NCI-H2196 treated with DMSO at 0.1 percent for 48 hours (cell line): ENCODE measurements around the gene AXIN1.
"Not testable (repeated sequence)": the region's sequence is repeated elsewhere in the genome, so short reads cannot be mapped to it uniquely, and the experiment has no call there.

Source experiments
- DNase-seq: peaks from one replicate; lab custom pipeline; 2025; ENCODE audit not compliant: unreplicated experiment; lab: John Stamatoyannopoulos, UW

The AXIN1 gene

DNA sequence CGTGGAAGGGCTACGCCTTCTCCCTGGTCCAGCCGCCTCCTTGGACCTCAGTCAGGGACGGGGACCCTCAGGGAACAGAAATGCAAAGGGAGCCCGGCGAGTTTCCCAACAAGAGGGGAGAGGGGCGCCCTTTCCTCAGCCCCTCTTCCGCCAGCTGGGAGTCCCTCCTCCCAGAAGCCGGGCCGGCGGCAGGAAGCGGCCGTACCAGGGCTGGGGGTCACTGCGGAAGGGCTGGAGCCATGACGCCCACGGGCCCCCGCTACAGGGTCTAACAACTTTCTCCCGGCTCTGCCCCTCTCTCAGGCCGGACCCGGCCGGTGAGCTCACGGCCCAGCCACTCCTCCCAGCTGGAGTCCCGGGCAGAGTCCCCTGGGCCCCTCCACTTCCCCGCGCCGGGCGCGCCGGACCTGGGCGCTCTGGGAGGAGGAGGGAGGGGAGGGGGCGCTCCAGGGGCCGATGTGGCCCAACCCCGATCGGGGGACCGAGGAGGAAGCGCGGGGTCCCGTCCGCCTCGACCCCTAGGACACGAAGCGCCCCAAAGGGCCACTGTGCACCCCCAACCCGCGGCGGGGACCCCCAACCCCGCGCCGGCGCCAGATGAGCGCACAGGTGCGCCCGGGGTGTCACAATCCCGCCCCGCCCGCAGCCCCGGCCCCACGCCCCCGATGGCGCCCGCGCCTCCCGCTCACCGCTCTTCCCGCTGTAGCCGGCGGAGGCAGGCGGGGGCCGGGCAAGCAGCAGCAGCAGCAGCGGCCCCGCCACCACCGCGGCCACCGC is 28.7 kb upstream of the AXIN1 start:
- DNase-seq = no peak

DNA sequence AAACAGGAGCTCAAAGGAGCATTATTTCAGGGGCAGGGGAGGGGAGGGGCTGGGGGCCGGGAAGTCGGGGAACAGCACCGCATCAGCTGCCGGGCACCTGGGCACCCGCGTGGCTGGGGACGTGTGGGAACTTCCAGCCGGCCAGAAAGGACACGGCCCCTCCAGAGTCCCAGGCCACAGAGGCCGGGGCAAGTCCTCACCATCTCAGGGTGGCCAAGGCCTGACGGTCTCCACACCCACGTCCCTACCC is 28.2 kb upstream of the AXIN1 start:
- no peak for DNase-seq

DNA sequence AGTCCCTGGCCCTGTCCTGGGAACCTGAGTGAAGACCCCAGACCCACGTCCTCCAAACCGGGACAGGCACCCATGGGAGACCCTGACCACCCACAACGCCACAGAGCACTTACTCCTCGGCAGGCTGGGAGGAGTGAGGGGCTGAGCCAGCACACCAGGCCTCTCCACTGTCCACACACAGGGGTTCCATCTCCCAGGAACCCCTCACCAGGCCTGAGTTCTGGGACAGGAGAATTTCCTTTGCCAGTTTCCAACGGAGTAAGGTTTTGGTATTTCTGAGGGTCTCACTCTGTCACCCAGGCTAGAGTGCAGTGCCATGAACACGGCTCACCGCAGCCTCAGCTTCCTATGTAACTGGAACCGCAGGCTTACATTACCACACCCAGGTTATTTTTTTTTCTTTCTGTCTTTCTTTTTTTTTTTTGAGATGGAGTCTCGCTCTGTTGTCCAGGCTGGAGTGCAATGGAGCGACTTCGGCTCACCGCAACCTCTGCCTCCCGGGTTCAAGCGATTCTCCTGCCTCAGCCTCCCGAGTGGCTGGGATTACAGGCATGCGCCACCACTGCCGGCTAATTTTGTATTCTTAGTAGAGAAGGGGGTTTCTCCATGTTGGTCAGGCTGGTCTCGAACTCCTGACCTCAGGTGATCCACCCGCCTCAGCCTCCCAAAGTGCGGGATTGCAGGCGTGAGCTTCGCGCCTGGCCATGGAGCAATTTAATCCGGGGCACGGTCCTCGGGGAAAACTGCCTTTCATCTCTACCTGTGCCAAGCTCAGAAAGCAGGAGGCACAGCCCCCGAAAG is 27.6 kb upstream of the AXIN1 start:
- DNase-seq = no peak

DNA sequence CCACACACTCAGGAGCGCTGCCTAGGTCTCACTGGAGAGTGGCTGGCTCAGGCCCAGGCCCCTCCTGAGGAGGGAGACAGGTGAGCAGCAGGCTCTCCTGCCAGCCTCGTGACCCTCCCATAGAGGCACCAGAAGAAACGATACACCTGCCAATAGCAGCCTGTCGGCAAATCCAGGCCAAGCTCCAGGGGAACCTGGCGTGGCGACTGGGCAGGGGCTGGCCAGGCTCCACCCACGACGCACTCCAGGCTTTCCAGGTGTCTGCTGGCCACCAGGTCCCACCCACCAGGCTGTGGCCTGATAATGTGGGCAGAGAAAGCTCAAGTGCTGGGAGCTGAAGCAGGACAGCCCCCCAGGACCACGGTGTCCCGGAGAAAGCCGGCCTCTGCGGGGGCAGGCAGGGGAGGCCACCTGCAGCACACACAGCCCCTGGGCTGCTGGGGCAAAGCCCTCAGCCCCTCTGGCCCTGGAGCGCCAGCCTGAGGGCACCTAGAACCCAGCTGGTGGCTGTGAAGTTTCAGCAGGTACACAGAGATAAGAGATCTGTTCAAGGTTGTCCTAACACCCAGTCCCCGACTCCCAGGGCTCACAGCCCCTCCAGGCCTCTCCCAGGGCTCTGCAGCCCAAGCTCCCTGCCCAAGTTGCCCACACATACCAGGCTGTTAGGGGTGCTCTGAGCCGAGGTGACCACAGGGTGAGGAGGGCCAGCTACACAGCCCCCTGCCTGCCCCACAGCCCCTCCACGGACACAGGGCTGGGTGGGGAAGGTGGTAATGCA is 26.8 kb upstream of the AXIN1 start:
- DNase-seq = peak; percentile 93

DNA sequence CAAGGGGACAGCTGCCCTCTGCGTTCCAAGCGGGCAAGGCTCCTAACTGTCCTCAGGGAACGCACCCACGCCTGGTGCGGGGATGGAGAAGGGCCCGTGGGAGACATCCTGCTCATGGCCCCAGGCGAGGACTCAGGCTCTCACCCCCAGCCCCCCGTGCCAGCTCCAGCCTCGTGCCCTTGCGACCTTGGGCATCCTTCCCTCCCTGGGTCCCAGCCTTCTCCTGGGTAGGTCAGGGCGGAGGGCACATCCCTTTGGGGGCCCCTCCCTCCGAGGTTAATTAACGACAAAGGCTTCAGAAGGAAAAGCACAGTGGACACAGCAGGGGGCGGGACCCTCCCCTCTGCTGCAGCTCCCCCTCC is 26.3 kb upstream of the AXIN1 start:
- DNase-seq = no peak

DNA sequence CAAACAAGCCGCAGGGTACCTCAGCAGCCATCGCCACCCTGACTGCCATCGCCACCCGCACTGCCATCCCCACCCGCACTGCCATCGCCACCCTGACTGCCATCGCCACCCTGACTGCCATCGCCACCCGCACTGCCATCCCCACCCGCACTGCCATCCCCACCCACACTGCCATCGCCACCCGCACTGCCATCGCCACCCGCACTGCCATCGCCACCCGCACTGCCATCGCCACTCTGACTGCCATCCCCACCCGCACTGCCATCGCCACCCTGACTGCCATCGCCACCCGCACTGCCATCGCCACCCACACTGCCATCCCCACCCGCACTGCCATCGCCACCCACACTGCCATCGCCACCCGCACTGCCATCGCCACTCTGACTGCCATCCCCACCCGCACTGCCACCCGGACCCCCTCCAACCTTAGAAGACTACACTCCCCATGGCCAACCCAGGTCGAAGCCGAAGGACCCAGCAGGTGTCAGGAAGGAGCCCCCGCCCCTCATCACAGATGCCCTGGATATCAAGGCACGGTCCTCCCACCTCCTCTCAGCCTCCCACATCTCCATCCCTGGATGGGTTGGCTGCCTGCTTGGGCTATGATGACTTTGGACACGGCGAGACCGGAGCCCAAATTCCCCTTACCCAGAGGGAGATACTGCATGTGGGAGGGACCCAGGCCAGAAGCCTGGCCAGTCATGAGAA is 25.7 kb upstream of the AXIN1 start:
- DNase-seq = not testable (repeated sequence)

DNA sequence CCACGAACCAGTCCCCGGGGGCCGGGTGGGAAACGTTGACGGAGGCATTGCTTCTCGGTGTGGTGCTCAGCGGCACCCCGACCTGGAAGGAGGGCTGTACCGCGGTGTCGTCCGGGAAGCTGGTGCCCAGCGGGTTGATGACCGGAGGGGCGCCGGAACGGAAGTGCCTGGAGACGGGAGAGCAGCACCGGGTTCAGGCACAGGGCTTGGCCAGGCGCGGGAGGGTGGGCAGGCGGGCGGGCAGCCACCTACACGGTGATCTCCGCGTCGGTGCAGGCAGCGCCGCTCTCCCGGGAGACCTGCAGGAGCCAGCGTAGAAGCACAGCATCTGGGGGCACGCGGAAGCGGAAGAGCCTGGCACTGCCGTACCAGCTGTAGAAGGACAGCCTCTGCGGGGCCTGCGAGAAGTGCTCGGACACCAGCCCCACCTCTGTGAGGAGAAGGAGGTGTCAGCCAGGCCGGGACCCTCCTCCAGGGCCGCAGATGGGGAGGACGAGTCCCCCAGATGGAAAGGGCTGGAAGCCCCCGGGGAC is 25.0 kb upstream of the AXIN1 start:
- no peak for DNase-seq

DNA sequence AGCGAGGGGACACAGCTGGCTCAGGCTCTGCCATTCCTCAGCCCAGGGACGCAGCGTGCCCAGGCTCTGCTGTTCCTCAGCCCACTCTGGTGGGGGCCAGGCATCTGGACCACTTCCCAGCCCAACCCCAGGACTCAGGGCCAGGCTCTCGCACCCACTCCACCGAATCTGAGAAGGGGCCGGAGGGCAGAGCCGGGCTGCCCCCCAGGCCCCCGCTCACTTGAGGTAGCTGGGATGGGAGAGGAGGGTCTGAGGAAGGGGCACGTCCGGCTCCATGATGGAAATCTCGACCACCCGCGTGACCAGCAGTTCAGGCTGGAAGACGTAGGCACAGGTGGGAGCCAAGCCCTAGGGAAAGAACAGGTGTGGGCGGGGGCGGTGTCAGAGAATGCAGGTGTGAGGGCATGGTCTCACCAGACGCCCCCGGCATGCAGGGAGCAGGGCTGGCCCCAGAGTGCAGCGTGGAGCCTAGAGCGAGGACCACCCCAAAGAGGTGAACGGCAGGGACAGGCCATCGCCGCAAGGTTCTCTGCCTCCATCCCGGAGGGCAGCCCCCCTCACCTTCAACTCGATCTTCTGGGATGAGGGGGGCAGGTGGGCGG is 24.4 kb upstream of the AXIN1 start:
- DNase-seq = no peak

DNA sequence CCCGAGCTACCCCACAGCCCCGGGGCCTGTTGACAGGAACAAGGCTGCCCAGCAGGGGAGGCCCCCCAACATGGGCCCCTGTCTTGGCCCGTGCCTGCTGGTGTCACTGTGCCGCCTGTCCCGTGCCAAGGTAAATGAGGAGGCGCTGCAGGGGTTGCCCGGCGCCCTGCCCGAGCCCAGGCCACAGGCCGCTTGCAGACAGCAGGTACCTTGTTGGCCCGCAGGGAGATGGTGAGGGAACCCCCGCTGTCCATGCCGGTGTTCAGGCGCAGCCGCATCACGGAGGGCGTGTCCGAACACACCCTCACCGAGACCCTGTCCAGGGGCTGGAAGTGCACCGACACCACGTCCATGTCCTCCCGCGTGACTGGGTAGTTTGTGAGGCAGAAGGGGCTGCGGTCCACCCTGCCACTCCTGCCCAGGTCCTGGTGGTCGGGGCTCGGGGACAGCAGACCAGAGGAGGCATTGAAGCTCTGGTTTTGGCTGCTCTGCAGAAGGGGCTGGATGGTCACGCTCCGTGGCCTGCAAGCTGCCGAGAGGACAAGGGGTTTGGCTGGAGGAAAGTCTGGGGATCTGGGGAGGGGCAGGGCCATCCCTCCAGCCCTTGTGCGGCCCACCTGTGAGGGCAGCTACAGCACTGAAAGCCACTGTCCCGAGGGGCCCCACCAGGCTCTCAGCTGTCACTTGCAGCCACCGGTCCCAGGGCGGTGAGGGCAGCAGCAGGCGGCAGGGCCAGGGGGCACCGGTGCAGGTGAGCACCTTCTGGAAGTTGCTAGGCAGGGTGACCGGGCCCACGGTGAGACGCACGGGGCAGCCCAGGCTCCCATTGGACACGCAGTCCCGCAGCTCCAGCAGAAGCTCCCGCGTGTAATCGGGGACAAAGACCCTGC is 23.6 kb upstream of the AXIN1 start:
- DNase-seq = no peak

DNA sequence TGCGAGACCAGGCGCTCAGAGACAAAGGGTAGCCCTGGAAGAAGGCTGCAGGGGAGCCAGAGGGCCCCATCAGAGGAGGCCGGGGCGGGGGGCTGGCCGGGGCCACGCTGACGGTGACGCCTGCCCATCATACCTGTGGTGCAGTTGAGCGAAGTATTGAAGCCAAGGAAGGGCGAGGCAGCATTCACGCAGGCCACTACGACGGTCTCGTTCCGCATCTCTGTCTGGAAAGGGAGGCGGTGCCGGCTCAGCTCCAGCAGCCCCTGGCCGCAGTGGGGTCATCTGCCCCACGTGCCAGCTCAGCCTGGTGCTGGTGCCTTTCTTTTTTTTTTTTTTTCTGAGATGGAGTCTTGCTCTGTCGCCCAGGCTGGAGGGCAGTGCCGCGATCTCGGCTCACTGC is 22.7 kb upstream of the AXIN1 start:
- DNase-seq = no peak

DNA sequence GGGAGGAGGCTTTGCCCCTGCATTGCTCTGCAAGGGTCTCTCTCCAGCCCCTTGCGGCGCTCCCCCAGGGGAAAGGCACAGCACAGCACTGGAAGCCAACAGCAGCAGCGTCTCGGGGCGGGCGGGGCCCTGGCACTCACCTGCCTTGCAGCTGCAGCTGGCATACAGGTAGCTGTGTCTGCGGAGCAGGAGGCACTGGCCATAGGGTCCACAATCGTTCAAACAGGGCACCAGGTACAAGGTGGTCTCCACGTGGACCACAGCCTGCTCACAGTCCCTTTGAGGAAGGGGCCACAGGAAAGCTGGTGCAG is 22.0 kb upstream of the AXIN1 start:
- no peak for DNase-seq

DNA sequence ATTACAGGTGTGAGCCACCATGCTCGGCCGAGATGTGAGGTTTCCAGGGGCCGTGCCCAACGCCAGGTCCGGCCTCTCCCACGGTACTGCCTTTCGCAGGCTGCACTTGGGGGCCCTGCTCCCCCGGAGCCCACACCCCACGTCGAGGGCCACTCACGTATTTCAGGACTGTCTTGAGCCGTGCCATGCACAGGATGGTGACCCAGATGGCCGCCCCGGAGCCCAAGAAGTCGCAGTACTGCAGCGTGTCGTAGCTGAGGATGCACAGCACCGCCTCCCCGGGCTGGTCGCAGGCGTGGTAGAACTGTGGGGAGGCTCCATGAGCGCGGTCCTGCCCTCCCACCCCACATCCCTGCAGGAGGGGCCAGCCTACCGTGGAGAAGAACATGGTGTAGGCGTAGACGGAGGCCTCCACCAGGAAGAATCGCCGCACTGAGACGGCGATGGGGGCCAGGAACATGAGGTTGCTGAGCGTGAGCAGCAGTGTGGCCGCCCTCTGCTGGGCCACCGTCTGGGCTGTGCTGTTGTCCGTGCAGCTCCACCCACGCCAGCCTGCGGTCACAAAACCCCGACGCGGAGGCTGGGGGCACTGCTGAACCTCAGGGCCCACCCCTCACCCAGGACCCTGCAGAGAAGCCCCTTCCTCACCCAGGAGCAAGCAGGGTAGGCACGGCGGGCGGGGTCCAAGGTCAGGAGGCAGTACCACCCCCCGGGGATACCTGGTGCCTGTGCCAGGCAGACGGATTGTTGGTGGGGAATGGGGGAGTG is 21.5 kb upstream of the AXIN1 start:
- DNase-seq = no peak

DNA sequence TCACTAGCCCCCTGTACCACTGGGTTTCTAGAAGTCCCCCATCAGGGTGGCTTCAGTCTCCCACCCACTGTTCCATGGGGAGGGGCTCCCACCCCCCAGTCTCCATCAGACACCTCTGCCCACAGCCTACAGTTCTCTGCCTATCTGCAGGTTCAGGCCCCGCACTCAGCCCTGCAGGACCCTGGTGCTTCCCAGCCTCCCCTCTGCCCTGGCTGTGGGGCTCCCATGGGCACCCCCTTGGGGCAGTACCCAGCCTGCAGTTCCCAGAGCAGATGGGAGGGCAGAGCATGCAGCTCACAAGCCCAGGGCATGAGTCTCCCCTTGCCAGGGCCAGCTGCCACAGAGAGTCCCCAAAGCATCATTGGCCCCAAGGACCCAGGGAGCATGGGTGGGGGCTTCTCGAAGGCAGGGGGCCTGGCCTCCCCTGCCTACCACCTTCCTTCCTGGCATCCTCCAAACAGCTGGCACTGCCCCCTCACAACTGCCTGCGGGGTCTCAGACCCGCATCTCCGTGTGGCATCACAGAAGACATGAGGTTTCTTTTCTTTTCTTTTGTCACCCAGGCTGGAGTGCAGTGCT is 20.6 kb upstream of the AXIN1 start:
- no peak for DNase-seq

DNA sequence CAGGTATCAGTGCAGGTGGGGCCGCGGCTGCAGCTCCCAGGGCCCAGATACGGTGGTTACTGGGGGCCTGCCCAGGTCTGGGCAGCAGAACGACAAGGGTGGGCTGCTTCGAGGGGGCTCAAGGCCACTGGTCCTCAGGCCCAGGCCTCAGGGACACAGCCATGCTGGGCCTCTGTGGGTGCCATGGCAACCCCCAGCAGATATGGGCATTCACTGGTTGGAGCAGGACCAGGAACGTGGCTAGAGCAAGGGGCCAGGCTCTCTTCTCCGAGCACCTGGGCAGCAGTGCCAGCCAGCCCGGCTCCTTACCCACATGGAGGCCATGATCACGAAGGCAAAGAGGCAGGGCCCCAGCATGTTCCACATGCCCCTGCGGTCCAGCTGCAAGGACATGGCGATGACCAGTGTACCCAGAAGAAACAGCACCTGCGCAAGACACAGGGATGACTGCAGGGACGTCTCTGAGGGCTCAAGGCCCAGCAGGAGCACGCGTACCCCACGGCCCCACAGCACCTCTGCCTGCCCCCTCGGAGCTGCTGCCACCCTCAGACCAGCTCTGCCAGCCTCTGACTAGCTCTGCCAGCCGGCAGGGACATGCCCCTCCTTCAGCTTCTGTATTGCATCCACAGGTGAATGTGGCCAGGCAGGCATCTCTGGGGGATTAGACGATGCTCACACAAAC is 19.9 kb upstream of the AXIN1 start:
- no peak for DNase-seq

DNA sequence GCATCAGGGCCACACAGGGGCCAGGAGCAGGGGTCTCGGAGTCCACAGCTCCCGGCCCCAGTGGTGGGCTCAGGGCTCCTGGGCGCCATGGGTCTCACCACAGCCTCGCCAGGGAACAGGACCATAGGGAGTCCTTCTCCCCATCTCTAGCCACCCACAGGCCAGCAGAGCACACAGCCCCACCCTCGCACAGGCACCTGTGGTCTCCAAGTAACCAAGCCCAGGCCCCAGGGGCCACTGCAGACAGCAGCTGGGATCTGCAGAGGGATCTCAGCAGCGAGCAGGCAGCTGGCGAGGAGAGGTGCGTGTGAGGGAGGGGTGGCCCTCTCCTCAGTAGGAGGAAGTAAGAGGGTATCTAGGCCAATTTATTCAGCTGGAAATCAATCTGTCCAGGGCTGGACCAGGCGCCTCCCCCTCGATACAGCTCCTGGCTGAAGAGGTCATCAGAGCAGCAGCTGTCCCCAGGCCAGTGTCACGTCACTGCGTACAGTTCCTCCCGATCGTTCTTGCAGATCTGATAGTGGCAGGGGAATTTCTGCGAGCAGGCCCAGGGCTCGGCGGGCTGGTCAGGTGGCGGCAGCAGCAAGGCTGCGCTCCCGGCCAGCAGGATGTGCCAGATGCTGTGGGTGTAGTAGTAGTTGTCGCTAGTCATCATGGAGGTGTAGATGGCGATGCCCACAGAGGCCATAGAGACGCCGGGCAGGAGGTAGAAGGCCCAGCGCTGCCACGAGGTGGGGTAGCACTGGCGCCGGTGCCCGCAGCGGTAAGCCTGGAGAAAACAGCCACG is 19.2 kb upstream of the AXIN1 start:
- DNase-seq = peak; percentile 91

DNA sequence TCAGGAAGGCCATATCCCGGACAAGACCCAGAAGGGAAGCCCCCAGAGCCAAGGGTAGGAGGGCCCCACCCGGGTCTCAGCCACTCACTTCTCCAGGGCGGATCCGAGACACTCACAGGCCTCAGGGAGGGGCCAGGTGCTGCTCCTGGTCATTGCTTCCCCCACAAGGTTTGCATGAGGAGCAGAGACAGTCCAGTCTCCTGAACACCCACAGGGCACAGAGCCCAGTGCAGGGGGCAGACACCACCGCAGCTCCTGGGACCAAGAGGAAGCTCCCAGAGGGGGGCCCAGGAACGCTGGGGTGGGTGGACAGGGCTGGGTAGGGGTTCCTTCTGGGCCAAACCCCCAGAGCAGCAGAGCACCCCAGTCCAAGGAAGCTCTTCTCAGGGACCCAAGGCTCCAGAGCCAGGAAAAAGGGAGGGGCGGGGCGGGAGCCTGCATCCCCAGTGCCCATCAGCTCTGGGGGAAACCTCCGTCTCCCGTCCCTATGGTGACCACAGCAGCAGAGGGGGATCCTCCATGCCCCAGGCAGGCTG is 18.5 kb upstream of the AXIN1 start:
- no peak for DNase-seq

DNA sequence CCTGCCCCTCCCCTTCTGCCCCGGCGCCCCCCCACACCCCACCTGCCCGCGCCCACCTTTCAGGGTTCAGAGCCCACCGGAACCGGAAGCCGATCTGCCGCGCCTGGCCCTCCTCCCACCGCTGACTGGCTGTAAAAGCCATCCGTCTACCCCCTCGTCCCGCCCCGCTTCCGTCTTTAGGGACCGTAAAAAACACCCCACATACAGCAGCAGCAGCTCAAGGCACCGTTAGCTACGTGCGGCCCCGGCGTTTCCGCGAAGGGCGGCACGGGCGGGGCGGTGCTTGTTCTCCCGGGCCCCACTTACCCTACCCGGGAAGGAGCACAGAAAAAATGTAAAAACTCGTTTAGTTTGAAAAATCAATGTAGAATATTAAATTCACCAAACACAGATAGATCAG is 17.9 kb upstream of the AXIN1 start, which contains the start of gene MRPL28:
TSS of gene MRPL28 (minus strand) at position 96 of the 400 bp plus-strand sequence. CDS start 320 bp downstream, outside the sequence.
- DNase-seq = peak; percentile 89
